ENCODE results near the gene PRKCB.
"Not testable (repeated sequence)": the region's sequence is repeated elsewhere in the genome, so short reads cannot be mapped to it uniquely, and the experiment has no call there.

The PRKCB gene

GRCh38 chr16:23999663-24000062, 163.9 kb downstream of the PRKCB start:
- peak; percentile 35 for ATAC-seq (ENCODE audit: low read depth)
- Mint-ChIP-seq H3K27ac (peak overlapping the region; percentile 85), H3K4me1 (peaks cover 57% of the 10 kb centered on the region), H3K27me3 (no peaks in the 10 kb centered on the region), H3K36me3 (peaks cover 38% of the 10 kb centered on the region), H3K9me3 (no peaks in the 10 kb centered on the region), H3K4me3 (no peak overlapping the region)
- no peak for DNase-seq (ENCODE audit: low spot score in 2 of 2)

- no peak for DNase-seq (ENCODE audit: low spot score in 2 of 2)
- no peaks in the 10 kb centered on the region for H3K9me3 Mint-ChIP-seq
- no peak for ATAC-seq (ENCODE audit: low read depth)
- H3K27ac Mint-ChIP-seq = peak overlapping the region; percentile 38
- peaks cover 62% of the 10 kb centered on the region for H3K4me1 Mint-ChIP-seq
- no peaks in the 10 kb centered on the region for H3K27me3 Mint-ChIP-seq
- H3K36me3 Mint-ChIP-seq = peaks cover 37% of the 10 kb centered on the region
- H3K4me3 Mint-ChIP-seq = no peak overlapping the region
Measured at GRCh38 chr16:24001710-24002109, 165.9 kb downstream of the PRKCB start.

- H3K27me3 Mint-ChIP-seq = no peaks in the 10 kb centered on the region
- no peak overlapping the region for H3K4me3 Mint-ChIP-seq
- no peak for DNase-seq (ENCODE audit: low spot score in 2 of 2)
- ATAC-seq (ENCODE audit: low read depth) = no peak
- peaks cover 65% of the 10 kb centered on the region for H3K4me1 Mint-ChIP-seq
- peaks cover 32% of the 10 kb centered on the region for H3K36me3 Mint-ChIP-seq
- H3K27ac Mint-ChIP-seq = peak overlapping the region; percentile 38
- H3K9me3 Mint-ChIP-seq = no peaks in the 10 kb centered on the region
Measured at GRCh38 chr16:24002619-24003018, 166.8 kb downstream of the PRKCB start.

- no peaks in the 10 kb centered on the region for H3K27me3 Mint-ChIP-seq
- H3K9me3 Mint-ChIP-seq = no peaks in the 10 kb centered on the region
- DNase-seq (ENCODE audit: low spot score in 2 of 2) (no peak), ATAC-seq (ENCODE audit: low read depth) (peak; percentile 24)
- H3K36me3 Mint-ChIP-seq = peaks cover 28% of the 10 kb centered on the region
- H3K4me3 Mint-ChIP-seq = peak overlapping the region; percentile 4
- H3K4me1 Mint-ChIP-seq = peaks cover 67% of the 10 kb centered on the region
- H3K27ac Mint-ChIP-seq = peak overlapping the region; percentile 90
Measured at GRCh38 chr16:24005577-24005976, 169.8 kb downstream of the PRKCB start.

GRCh38 chr16:24007391-24007790, 171.6 kb downstream of the PRKCB start:
- H3K36me3 Mint-ChIP-seq = peaks cover 32% of the 10 kb centered on the region
- DNase-seq (ENCODE audit: low spot score in 2 of 2) = no peak
- peaks cover 78% of the 10 kb centered on the region for H3K4me1 Mint-ChIP-seq
- no peak for ATAC-seq (ENCODE audit: low read depth)
- peak overlapping the region; percentile 86 for H3K27ac Mint-ChIP-seq
- no peaks in the 10 kb centered on the region for H3K27me3 Mint-ChIP-seq
- H3K9me3 Mint-ChIP-seq = no peaks in the 10 kb centered on the region
- no peak overlapping the region for H3K4me3 Mint-ChIP-seq

GRCh38 chr16:24007934-24008333, 172.2 kb downstream of the PRKCB start:
- ATAC-seq (ENCODE audit: low read depth) = no peak
- Mint-ChIP-seq H3K4me3 (no peak overlapping the region), H3K4me1 (peaks cover 78% of the 10 kb centered on the region), H3K36me3 (peaks cover 36% of the 10 kb centered on the region), H3K27ac (peak overlapping the region; percentile 86), H3K27me3 (no peaks in the 10 kb centered on the region), H3K9me3 (no peaks in the 10 kb centered on the region)
- DNase-seq (ENCODE audit: low spot score in 2 of 2) = no peak

- ATAC-seq (ENCODE audit: low read depth) = no peak
- no peak for DNase-seq (ENCODE audit: low spot score in 2 of 2)
- Mint-ChIP-seq H3K36me3 (peaks cover 27% of the 10 kb centered on the region), H3K4me1 (peaks cover 76% of the 10 kb centered on the region), H3K27me3 (no peaks in the 10 kb centered on the region), H3K9me3 (no peaks in the 10 kb centered on the region), H3K4me3 (peak overlapping the region; percentile 49), H3K27ac (peak overlapping the region; percentile 86)
Measured at GRCh38 chr16:24009098-24009497, 173.3 kb downstream of the PRKCB start.

- Mint-ChIP-seq H3K27ac (peak overlapping the region; percentile 87), H3K27me3 (no peaks in the 10 kb centered on the region), H3K9me3 (no peaks in the 10 kb centered on the region), H3K36me3 (peaks cover 24% of the 10 kb centered on the region), H3K4me1 (peaks cover 76% of the 10 kb centered on the region), H3K4me3 (peak overlapping the region; percentile 73)
- DNase-seq (ENCODE audit: low spot score in 2 of 2) (no peak), ATAC-seq (ENCODE audit: low read depth) (peak; percentile 4)
Measured at GRCh38 chr16:24009955-24010354, 174.2 kb downstream of the PRKCB start.

- H3K27ac Mint-ChIP-seq = peak overlapping the region; percentile 87
- ATAC-seq (ENCODE audit: low read depth) = peak; percentile 41
Measured at GRCh38 chr16:24010440-24011089, 174.8 kb downstream of the PRKCB start.

GRCh38 chr16:24011237-24011636, 175.5 kb downstream of the PRKCB start:
- H3K4me3 Mint-ChIP-seq = no peak overlapping the region
- H3K27me3 Mint-ChIP-seq = no peaks in the 10 kb centered on the region
- no peak for ATAC-seq (ENCODE audit: low read depth)
- no peaks in the 10 kb centered on the region for H3K9me3 Mint-ChIP-seq
- peaks cover 73% of the 10 kb centered on the region for H3K4me1 Mint-ChIP-seq
- peak overlapping the region; percentile 87 for H3K27ac Mint-ChIP-seq
- peaks cover 21% of the 10 kb centered on the region for H3K36me3 Mint-ChIP-seq
- no peak for DNase-seq (ENCODE audit: low spot score in 2 of 2)

More at GRCh38 chr16:24010440-24011089, 174.8 kb downstream of the PRKCB start:
- peaks cover 75% of the 10 kb centered on the region for H3K4me1 Mint-ChIP-seq
- peaks cover 24% of the 10 kb centered on the region for H3K36me3 Mint-ChIP-seq
- H3K27me3 Mint-ChIP-seq = no peaks in the 10 kb centered on the region
- no peaks in the 10 kb centered on the region for H3K9me3 Mint-ChIP-seq
- DNase-seq (ENCODE audit: low spot score in 2 of 2) = peak; percentile 68 to 78
- H3K4me3 Mint-ChIP-seq = peak overlapping the region; percentile 73

- ATAC-seq (ENCODE audit: low read depth) (no peak), DNase-seq (ENCODE audit: low spot score in 2 of 2) (no peak)
- peak overlapping the region; percentile 84 for H3K4me3 Mint-ChIP-seq
- H3K4me1 Mint-ChIP-seq = peaks cover 67% of the 10 kb centered on the region
- no peaks in the 10 kb centered on the region for H3K9me3 Mint-ChIP-seq
- no peaks in the 10 kb centered on the region for H3K27me3 Mint-ChIP-seq
- H3K36me3 Mint-ChIP-seq = peaks cover 25% of the 10 kb centered on the region
- H3K27ac Mint-ChIP-seq = peak overlapping the region; percentile 87
Measured at GRCh38 chr16:24013054-24013636, 177.4 kb downstream of the PRKCB start.

- Mint-ChIP-seq H3K9me3 (no peaks in the 10 kb centered on the region), H3K4me3 (peak overlapping the region; percentile 84), H3K4me1 (peaks cover 63% of the 10 kb centered on the region), H3K27ac (peak overlapping the region; percentile 87), H3K36me3 (peaks cover 23% of the 10 kb centered on the region), H3K27me3 (no peaks in the 10 kb centered on the region)
- DNase-seq (ENCODE audit: low spot score in 2 of 2) = peak; percentile 81 to 92
- peak; percentile 88 for ATAC-seq (ENCODE audit: low read depth)
Measured at GRCh38 chr16:24013864-24014645, 178.3 kb downstream of the PRKCB start.

- H3K27me3 Mint-ChIP-seq; ATAC-seq (ENCODE audit: low read depth); H3K4me3 Mint-ChIP-seq; DNase-seq (ENCODE audit: low spot score in 2 of 2); H3K9me3 Mint-ChIP-seq: not testable (repeated sequence)
- H3K4me1 Mint-ChIP-seq = peaks cover 62% of the 10 kb centered on the region
- peaks cover 22% of the 10 kb centered on the region for H3K36me3 Mint-ChIP-seq
- H3K27ac Mint-ChIP-seq = peak overlapping the region; percentile 72
Measured at GRCh38 chr16:24014955-24015354, 179.2 kb downstream of the PRKCB start.

- Mint-ChIP-seq H3K4me3 (no peak overlapping the region), H3K36me3 (peaks cover 22% of the 10 kb centered on the region), H3K27ac (peak overlapping the region; percentile 72), H3K4me1 (peaks cover 56% of the 10 kb centered on the region), H3K27me3 (no peaks in the 10 kb centered on the region), H3K9me3 (no peaks in the 10 kb centered on the region)
- ATAC-seq (ENCODE audit: low read depth) (no peak), DNase-seq (ENCODE audit: low spot score in 2 of 2) (no peak)
Measured at GRCh38 chr16:24015923-24016322, 180.1 kb downstream of the PRKCB start.

Measured in memory B cell (primary cell).